GM12865 (cell line): ENCODE results near the gene CNPY2.
"Not testable (repeated sequence)": the region's sequence is repeated elsewhere in the genome, so short reads cannot be mapped to it uniquely, and the experiment has no call there.

Experiments used
- DNase-seq: peaks from one replicate; pipeline ENCODE4 v3.0.0; 2010; ENCODE audit warnings: low read depth
- H3K4me3 ChIP-seq: 2 replicates; pipeline ENCODE4 v1.5.1; 2011; ENCODE audit warnings: mild to moderate bottlenecking, low read depth, low read length, control low read depth
- CTCF ChIP-seq: IDR thresholded peaks from 2 replicates; pipeline ENCODE4 v1.5.1; 2011; ENCODE audit warnings: low read length, control low read depth, low read depth, inconsistent platforms; ENCODE audit not compliant: insufficient read depth; ENCODE audit errors: missing control alignments

Gene CNPY2

GRCh38 chr12:56338308-56339157 is 22.7 kb upstream of the CNPY2 start, which contains the start of gene IL23A:
TSS of gene IL23A (plus strand) at chr12:56338884. CDS start at chr12:56339045, 161 bp downstream.
- peak; percentile 84 for DNase-seq
- H3K4me3 ChIP-seq = peak within 1 kb of the TSS; percentile 3
- no peak for TF ChIP-seq CTCF

- H3K4me3 ChIP-seq = no peak overlapping the region
- no peak for DNase-seq
- no peak for TF ChIP-seq CTCF
These were observed 22.0 kb upstream of the CNPY2 start for GRCh38 chr12:56337753-56338251.

GRCh38 chr12:56336361-56337167 is 20.8 kb upstream of the CNPY2 start:
- TF ChIP-seq CTCF = no peak
- DNase-seq = peak; percentile 45
- no peak overlapping the region for H3K4me3 ChIP-seq

- H3K4me3 ChIP-seq, DNase-seq: not testable (repeated sequence)
These were observed 19.7 kb upstream of the CNPY2 start for GRCh38 chr12:56335527-56335926.

- TF ChIP-seq CTCF = no peak
- peak overlapping the region; percentile 66 for H3K4me3 ChIP-seq
- no peak for DNase-seq
These were observed 18.7 kb upstream of the CNPY2 start for GRCh38 chr12:56334490-56334793.

- TF ChIP-seq CTCF = peak; percentile 52
- peak; percentile 99 for DNase-seq
- H3K4me3 ChIP-seq = peak within 1 kb of the TSS; percentile 66
These were observed 18.1 kb upstream of the CNPY2 start, which contains the start of gene PAN2 for GRCh38 chr12:56333679-56334489. TSS of gene PAN2 (minus strand) at chr12:56334000. CDS start at chr12:56333094, 906 bp downstream.
